Lower lobe of right lung (tissue), 2 donors: ENCODE results near the gene BGLAP. TPM values are rescaled to one million over a fixed set of nuclear protein-coding genes. Genes with fewer than 3 reads are reported as not detected.
"Not testable (repeated sequence)": the region's sequence is repeated elsewhere in the genome, so short reads cannot be mapped to it uniquely, and the experiment has no call there.

Experiments used
- ATAC-seq, 2 donors: fragments of 200-7000 bp; cut with Tn5 transposase; one replicate each; pipeline ENCODE4 v1.9.1; 2020 to 2022; ENCODE audit warnings: mild to moderate bottlenecking in 2 of 2, moderate library complexity in 2 of 2
- DNase-seq: peaks from one replicate; pipeline ENCODE4 v3.0.0-alpha.2; 2020
- H3K27ac ChIP-seq: fragments of 200-600 bp; one replicate; pipeline ENCODE4 v1.8.0; 2022
- H3K27me3 ChIP-seq: fragments of 200-600 bp; one replicate; pipeline ENCODE4 v1.8.0; 2022; ENCODE audit warnings: low read depth
- H3K36me3 ChIP-seq: fragments of 200-600 bp; one replicate; pipeline ENCODE4 v1.8.0; 2022; ENCODE audit warnings: mild to moderate bottlenecking
- H3K4me1 ChIP-seq: fragments of 200-600 bp; one replicate; pipeline ENCODE4 v1.8.0; 2022
- H3K4me3 ChIP-seq: fragments of 200-600 bp; one replicate; pipeline ENCODE4 v1.8.0; 2022; ENCODE audit warnings: mild to moderate bottlenecking
- H3K9me3 ChIP-seq: fragments of 200-600 bp; one replicate; pipeline ENCODE4 v1.8.0; 2022
- intact Hi-C: fragments of 100-400 bp; cut with DNase I; formaldehyde crosslinking; loops from one replicate; pipeline ENCODE4 v1.11.0; 2022
- total RNA-seq: library from RNA; stranded (reverse); fragmentation: NEBNext Ultra II Directional; extraction: Animal tissue kit (Norgen Biotek cat#: 25700); gene quantifications from one replicate; pipeline ENCODE4 v1.2.1, GENCODE V29; 2021
- TF ChIP-seq, protein P1 (sequence below): fragments of 200-600 bp; IDR thresholded peaks from one replicate; pipeline ENCODE4 v1.8.0; 2022; ENCODE audit warnings: antibody characterized with exemption, mild to moderate bottlenecking
- donor health status: DM: no; HTN: yes; CAD: no; lungs with severe emphysema.

The BGLAP gene
- total RNA-seq, 1 donor from 2014 or later = 4.8 TPM

DNA sequence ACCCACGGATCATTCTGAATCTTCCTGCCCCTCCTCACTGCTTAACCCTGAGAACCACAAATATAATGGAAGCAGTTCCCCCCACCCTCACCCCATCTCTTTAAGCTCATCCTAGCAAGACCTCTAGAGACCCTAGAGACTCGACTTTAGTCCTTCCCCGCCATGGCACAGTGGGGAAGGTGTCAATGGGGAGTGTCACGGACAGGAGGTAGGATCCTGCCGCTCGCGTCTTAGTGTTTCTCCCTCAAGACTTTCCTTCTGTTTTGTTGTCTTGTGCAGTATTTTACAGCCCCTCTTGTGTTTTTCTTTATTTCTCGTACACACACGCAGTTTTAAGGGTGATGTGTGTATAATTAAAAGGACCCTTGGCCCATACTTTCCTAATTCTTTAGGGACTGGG lies 29.9 kb upstream of the BGLAP start:
- no peaks in the 10 kb centered on the region for H3K27me3 ChIP-seq
- H3K4me1 ChIP-seq = peaks cover 17% of the 10 kb centered on the region
- no peak for ATAC-seq
- peak overlapping the region; percentile 71 for H3K4me3 ChIP-seq
- no peaks in the 10 kb centered on the region for H3K9me3 ChIP-seq
- peaks cover 52% of the 10 kb centered on the region for H3K36me3 ChIP-seq
- peak overlapping the region; percentile 94 for H3K27ac ChIP-seq
- no peak for DNase-seq
- TF ChIP-seq, protein P1, sequence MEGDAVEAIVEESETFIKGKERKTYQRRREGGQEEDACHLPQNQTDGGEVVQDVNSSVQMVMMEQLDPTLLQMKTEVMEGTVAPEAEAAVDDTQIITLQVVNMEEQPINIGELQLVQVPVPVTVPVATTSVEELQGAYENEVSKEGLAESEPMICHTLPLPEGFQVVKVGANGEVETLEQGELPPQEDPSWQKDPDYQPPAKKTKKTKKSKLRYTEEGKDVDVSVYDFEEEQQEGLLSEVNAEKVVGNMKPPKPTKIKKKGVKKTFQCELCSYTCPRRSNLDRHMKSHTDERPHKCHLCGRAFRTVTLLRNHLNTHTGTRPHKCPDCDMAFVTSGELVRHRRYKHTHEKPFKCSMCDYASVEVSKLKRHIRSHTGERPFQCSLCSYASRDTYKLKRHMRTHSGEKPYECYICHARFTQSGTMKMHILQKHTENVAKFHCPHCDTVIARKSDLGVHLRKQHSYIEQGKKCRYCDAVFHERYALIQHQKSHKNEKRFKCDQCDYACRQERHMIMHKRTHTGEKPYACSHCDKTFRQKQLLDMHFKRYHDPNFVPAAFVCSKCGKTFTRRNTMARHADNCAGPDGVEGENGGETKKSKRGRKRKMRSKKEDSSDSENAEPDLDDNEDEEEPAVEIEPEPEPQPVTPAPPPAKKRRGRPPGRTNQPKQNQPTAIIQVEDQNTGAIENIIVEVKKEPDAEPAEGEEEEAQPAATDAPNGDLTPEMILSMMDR = no peak
- intact Hi-C loops = no loop called here

DNA sequence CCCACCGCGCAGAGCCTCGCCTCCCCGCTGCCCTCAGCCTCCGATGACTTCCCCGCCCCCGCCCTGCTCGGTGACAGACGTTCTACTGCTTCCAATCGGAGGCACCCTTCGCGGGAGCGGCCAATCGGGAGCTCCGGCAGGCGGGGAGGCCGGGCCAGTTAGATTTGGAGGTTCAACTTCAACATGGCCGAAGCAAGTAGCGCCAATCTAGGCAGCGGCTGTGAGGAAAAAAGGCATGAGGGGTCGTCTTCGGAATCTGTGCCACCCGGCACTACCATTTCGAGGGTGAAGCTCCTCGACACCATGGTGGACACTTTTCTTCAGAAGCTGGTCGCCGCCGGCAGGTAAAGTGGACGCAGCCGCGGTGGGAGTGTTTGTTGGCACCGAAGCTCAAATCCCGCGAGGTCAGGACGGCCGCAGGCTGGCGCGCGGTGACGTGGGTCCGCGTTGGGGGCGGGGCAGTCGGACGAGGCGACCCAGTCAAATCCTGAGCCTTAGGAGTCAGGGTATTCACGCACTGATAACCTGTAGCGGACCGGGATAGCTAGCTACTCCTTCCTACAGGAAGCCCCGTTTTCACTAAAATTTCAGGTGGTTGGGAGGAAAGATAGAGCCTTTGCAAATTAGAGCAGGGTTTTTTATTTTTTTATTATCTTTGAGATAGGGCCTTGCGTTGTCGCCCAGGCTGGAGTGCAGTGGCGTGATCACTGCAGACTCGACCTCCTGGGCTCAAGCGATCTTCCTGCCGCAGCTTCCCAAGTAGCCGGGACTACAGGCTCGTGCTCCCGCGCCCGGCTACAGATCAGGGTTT lies 28.9 kb upstream of the BGLAP start, which contains the start of gene PMF1:
Gene PMF1, plus strand, starts transcription at position 175 of the 811 bp plus-strand sequence. Its CDS starts 9 bp downstream, at position 184.
- H3K4me3 ChIP-seq = peak within 1 kb of the TSS; percentile 71
- peaks cover 26% of the 10 kb centered on the region for H3K4me1 ChIP-seq
- TF ChIP-seq, protein P1 = no peak
- H3K27me3 ChIP-seq = no peaks in the 10 kb centered on the region
- intact Hi-C loops = no loop called here
- H3K36me3 ChIP-seq = peaks cover 43% of the 10 kb centered on the region
- ATAC-seq (peak; percentile 98 to 99), DNase-seq (peak; percentile 98)
- no peaks in the 10 kb centered on the region for H3K9me3 ChIP-seq
- H3K27ac ChIP-seq = peak within 1 kb of the TSS; percentile 94

DNA sequence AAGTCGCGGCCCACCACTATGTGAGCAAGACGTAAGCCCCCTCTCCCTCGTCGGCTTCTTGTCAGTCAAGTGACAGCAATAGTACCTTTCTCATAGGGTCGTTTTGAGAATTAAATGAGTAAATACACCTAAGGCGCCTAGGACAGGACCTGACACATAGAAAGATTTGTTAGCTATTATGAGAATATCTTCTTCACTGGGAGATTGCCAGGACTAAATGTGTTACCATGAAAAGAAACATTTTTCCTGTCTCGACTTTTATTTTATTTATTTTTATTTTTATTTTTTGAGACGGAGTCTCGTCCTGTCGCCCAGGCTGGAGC lies 28.4 kb upstream of the BGLAP start:
- intact Hi-C loops = no loop called here
- no peak for DNase-seq
- no peak for ATAC-seq
- TF ChIP-seq, protein P1 = no peak
- H3K4me3 ChIP-seq = peak overlapping the region; percentile 71
- peaks cover 37% of the 10 kb centered on the region for H3K36me3 ChIP-seq
- no peaks in the 10 kb centered on the region for H3K9me3 ChIP-seq
- peak overlapping the region; percentile 94 for H3K27ac ChIP-seq
- no peaks in the 10 kb centered on the region for H3K27me3 ChIP-seq
- peaks cover 32% of the 10 kb centered on the region for H3K4me1 ChIP-seq

- H3K4me3 ChIP-seq = peak overlapping the region; percentile 71
- TF ChIP-seq, protein P1 = no peak
- H3K9me3 ChIP-seq = no peaks in the 10 kb centered on the region
- ATAC-seq (no peak), DNase-seq (no peak)
- peaks cover 32% of the 10 kb centered on the region for H3K36me3 ChIP-seq
- intact Hi-C loops = no loop called here
- no peaks in the 10 kb centered on the region for H3K27me3 ChIP-seq
- peaks cover 32% of the 10 kb centered on the region for H3K4me1 ChIP-seq
- H3K27ac ChIP-seq = peak overlapping the region; percentile 94
Measured at GRCh38 chr1:156214024-156214748, 27.8 kb upstream of the BGLAP start.

DNA sequence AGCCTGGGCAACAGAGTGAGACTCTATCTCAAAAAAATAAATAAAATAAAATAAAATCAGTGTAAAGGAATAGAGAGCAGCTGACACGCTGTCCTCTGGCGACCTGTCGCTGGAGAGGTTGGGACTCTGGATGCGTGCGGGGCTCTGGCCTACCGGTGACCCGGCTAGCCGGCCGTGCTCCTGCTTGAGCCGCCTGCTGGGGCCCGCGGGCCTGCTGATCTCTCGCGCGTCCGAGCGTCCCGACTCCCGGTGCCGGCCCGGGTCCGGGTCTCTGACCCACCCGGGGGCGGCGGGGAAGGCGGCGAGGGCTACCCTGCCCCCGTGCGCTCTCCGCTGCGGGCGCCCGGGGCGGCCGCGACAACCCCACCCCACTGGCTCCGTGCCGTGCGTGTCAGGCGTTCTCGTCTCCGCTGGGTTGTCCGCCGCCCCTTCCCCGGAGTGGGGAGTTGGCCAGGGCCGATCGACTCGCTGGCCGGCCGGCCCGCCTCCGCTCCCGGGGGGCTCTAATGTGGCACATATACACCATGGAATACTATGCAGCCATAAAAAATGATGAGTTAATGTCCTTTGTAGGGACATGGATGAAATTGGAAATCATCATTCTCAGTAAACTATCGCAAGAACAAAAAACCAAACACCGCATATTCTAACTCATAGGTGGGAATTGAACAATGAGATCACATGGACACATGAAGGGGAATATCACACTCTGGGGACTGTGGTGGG lies 25.5 kb upstream of the BGLAP start:
- H3K4me3 ChIP-seq, H3K27me3 ChIP-seq, DNase-seq, ATAC-seq, H3K9me3 ChIP-seq, intact Hi-C loops, H3K27ac ChIP-seq: not testable (repeated sequence)
- Histone ChIP-seq H3K36me3 (peaks cover 26% of the 10 kb centered on the region), H3K4me1 (peaks cover 32% of the 10 kb centered on the region)
